Stimulated activated CD8-positive, alpha-beta memory T cell treated with anti-CD3 and anti-CD28 coated beads, Interleukin-4, amount 100 ng/mL, for 1 hour (primary cell): ENCODE data around the gene FAM111A.

Experiments
- DNase-seq, 2 donors: peaks; one replicate each; pipeline ENCODE4 v3.0.0-alpha.2; 2020; ENCODE audit warnings: low read depth in 2 of 2, low spot score in 1 of 2

Gene FAM111A

GRCh38 chr11:59141191-59141590, 1.5 kb upstream of the FAM111A start:
- no peak for DNase-seq

GRCh38 chr11:59141673-59142460, 789 bp upstream of the FAM111A start:
- DNase-seq: no peak

- DNase-seq: no peak
Observed at GRCh38 chr11:59144096-59144495, 1.4 kb downstream of the FAM111A start.

- peak; percentile 20 to 28 for DNase-seq
Observed at GRCh38 chr11:59144579-59145345, 2.1 kb downstream of the FAM111A start.

- DNase-seq: no peak
Observed at GRCh38 chr11:59145534-59145933, 2.9 kb downstream of the FAM111A start.

GRCh38 chr11:59151761-59152160, 9.1 kb downstream of the FAM111A start:
- DNase-seq: no peak

- DNase-seq: no peak
Observed at GRCh38 chr11:59152312-59152951, 9.8 kb downstream of the FAM111A start.

GRCh38 chr11:59154610-59155009, 12.0 kb downstream of the FAM111A start:
- no peak for DNase-seq

GRCh38 chr11:59157433-59157832, 14.8 kb downstream of the FAM111A start:
- DNase-seq: no peak

GRCh38 chr11:59158206-59159068, 15.8 kb downstream of the FAM111A start:
- peak in 1 of 2 donors; percentile 25 for DNase-seq

- DNase-seq: no peak
Observed at GRCh38 chr11:59164028-59164427, 21.4 kb downstream of the FAM111A start.

- peak; percentile 76 to 78 for DNase-seq
Observed at GRCh38 chr11:59171508-59172322, 29.1 kb downstream of the FAM111A start, which contains the start of gene DTX4. Gene DTX4 (plus strand): TSS chr11:59172132. CDS start chr11:59172596, 464 bp downstream.

GRCh38 chr11:59172345-59173079, 29.9 kb downstream of the FAM111A start:
- DNase-seq: no peak

- DNase-seq: no peak
Observed at GRCh38 chr11:59173080-59173963, 30.7 kb downstream of the FAM111A start.

- DNase-seq: no peak
Observed at GRCh38 chr11:59173964-59174663, 31.5 kb downstream of the FAM111A start.

GRCh38 chr11:59174664-59175033, 32.0 kb downstream of the FAM111A start:
- DNase-seq: no peak

GRCh38 chr11:59175091-59175501, 32.4 kb downstream of the FAM111A start:
- no peak for DNase-seq

GRCh38 chr11:59176330-59176729, 33.7 kb downstream of the FAM111A start:
- no peak for DNase-seq
